ENCODE results near the gene SLC12A7.

SLC12A7 gene

GRCh38 chr5:1124205-1125029, 12.6 kb upstream of the SLC12A7 start:
- Histone ChIP-seq H3K27me3 (ENCODE audit: control insufficient read depth, insufficient read depth, low read length) (no peaks in the 10 kb centered on the region), H3K4me1 (ENCODE audit: control insufficient read depth, insufficient read depth, low read length) (no peaks in the 10 kb centered on the region; the same call in 1 of the 2 replicates), H3K9me3 (ENCODE audit: control insufficient read depth, insufficient read depth, low read length) (no peaks in the 10 kb centered on the region), H3K27ac (ENCODE audit: low read length) (no peak overlapping the region), H3K4me3 (ENCODE audit: low read length) (no peak overlapping the region), H3K36me3 (ENCODE audit: control insufficient read depth, insufficient read depth, low read length) (no peaks in the 10 kb centered on the region)
- DNase-seq (ENCODE audit: low read depth, low spot score), result no peak
- no CpG with 5 or more reads among the region's 27 CpGs for WGBS (ENCODE audit: insufficient coverage, insufficient read length)

DNA sequence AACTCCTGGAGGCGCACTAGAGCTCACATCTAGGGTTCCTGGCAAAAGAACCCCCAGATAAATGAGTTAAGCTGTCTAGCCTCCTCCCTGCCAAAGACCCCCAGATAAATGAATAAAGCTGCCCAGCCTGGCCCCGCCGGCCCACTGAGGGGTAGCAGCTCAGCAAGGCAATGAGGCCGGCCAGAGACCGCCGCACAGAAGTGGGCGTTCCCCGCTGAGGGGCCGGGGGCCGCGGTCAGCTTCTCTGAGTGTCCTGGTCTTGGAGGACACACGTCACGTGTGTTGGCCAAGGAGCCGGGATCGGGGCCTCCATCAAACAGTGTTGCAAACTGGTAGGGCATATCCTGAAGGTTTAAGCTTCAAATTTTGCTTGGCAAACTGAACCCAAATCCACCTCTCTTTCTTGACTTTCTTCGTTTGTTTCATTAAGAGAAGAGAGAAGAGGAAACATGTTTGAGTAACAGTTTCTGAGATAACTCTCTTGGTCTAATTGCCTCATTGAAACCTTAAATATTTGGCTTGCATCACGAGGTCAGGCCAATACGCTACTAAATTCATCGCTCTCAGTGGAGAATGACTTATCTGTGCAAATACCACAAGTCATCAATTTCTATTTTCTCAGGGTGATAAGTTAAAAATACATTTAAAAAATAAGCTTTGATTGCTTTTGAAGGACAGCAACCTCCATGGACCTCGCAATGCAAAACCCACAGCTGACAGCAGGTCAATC, 11.7 kb upstream of the SLC12A7 start:
- H3K9me3 ChIP-seq (ENCODE audit: control insufficient read depth, insufficient read depth, low read length), result no peaks in the 10 kb centered on the region
- H3K36me3 ChIP-seq (ENCODE audit: control insufficient read depth, insufficient read depth, low read length), result no peaks in the 10 kb centered on the region
- H3K27ac ChIP-seq (ENCODE audit: low read length), result no peak overlapping the region
- WGBS (ENCODE audit: insufficient coverage, insufficient read length), result no CpG with 5 or more reads among the region's 20 CpGs
- no peaks in the 10 kb centered on the region for H3K27me3 ChIP-seq (ENCODE audit: control insufficient read depth, insufficient read depth, low read length)
- no peak overlapping the region for H3K4me3 ChIP-seq (ENCODE audit: low read length)
- no peak for DNase-seq (ENCODE audit: low read depth, low spot score)
- no peaks in the 10 kb centered on the region; the same call in none of the 2 replicates for H3K4me1 ChIP-seq (ENCODE audit: control insufficient read depth, insufficient read depth, low read length)

- H3K27me3 ChIP-seq (ENCODE audit: control insufficient read depth, insufficient read depth, low read length), result no peaks in the 10 kb centered on the region
- H3K36me3 ChIP-seq (ENCODE audit: control insufficient read depth, insufficient read depth, low read length), result no peaks in the 10 kb centered on the region
- H3K4me3 ChIP-seq (ENCODE audit: low read length), result no peak overlapping the region
- no peak overlapping the region for H3K27ac ChIP-seq (ENCODE audit: low read length)
- peaks cover 2% of the 10 kb centered on the region for H3K4me1 ChIP-seq (ENCODE audit: control insufficient read depth, insufficient read depth, low read length)
- DNase-seq (ENCODE audit: low read depth, low spot score), result no peak
- no CpG with 5 or more reads among the region's 34 CpGs for whole genome bisulfite sequencing (ENCODE audit: insufficient coverage, insufficient read length)
- no peaks in the 10 kb centered on the region for H3K9me3 ChIP-seq (ENCODE audit: control insufficient read depth, insufficient read depth, low read length)
Observed at GRCh38 chr5:1122511-1123294, 10.8 kb upstream of the SLC12A7 start.

GRCh38 chr5:1121891-1122290, 10.0 kb upstream of the SLC12A7 start:
- H3K9me3 ChIP-seq (ENCODE audit: control insufficient read depth, insufficient read depth, low read length), result no peaks in the 10 kb centered on the region
- no CpG with 5 or more reads among the region's 14 CpGs for WGBS (ENCODE audit: insufficient coverage, insufficient read length)
- no peaks in the 10 kb centered on the region for H3K27me3 ChIP-seq (ENCODE audit: control insufficient read depth, insufficient read depth, low read length)
- no peaks in the 10 kb centered on the region for H3K36me3 ChIP-seq (ENCODE audit: control insufficient read depth, insufficient read depth, low read length)
- DNase-seq (ENCODE audit: low read depth, low spot score), result no peak
- no peak overlapping the region for H3K27ac ChIP-seq (ENCODE audit: low read length)
- H3K4me3 ChIP-seq (ENCODE audit: low read length), result no peak overlapping the region
- peaks cover 2% of the 10 kb centered on the region for H3K4me1 ChIP-seq (ENCODE audit: control insufficient read depth, insufficient read depth, low read length)

- DNase-seq (ENCODE audit: low read depth, low spot score), result no peak
- no peaks in the 10 kb centered on the region for H3K27me3 ChIP-seq (ENCODE audit: control insufficient read depth, insufficient read depth, low read length)
- peaks cover 2% of the 10 kb centered on the region for H3K4me1 ChIP-seq (ENCODE audit: control insufficient read depth, insufficient read depth, low read length)
- H3K9me3 ChIP-seq (ENCODE audit: control insufficient read depth, insufficient read depth, low read length), result no peaks in the 10 kb centered on the region
- no peak overlapping the region for H3K4me3 ChIP-seq (ENCODE audit: low read length)
- no peaks in the 10 kb centered on the region for H3K36me3 ChIP-seq (ENCODE audit: control insufficient read depth, insufficient read depth, low read length)
- WGBS (ENCODE audit: insufficient coverage, insufficient read length), result no CpG with 5 or more reads among the region's 14 CpGs
- H3K27ac ChIP-seq (ENCODE audit: low read length), result no peak overlapping the region
Observed at GRCh38 chr5:1121044-1121443, 9.2 kb upstream of the SLC12A7 start.

DNA sequence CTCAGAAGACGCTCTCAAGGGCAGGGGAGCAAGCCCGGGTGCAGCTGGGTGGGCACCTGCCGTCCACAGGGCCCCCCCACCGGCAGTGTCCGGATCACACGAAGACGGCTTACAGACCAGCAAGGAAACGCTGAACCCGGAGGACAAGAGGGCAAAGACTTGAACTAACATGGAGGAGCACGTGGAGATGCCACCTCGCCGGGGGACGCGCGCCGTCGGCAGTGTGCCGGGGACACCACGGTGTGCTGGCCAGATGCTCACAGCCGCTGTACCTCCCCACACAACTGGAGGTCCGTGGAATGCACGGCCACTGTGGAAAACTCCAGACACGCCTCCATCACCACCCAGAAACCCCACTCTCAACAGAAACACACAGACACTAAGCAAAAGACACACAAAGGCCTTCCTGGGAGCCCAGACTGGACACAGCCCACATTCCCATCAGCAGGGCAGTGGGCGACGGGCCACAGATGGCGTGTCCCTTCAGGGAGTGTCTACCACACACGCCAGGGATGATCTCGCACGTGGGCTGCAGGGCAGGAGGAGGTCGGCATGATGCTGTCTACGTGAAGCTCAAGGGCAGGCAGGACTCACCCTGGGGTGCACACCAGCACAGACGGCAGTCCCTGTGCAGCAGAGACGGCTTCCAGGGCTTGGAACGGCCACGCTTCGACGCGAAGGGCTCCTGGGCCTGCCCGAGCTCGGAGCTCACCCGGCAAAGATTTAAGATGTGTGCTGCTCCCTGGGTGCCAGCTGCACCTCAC, 8.6 kb upstream of the SLC12A7 start:
- WGBS (ENCODE audit: insufficient coverage, insufficient read length), result no CpG with 5 or more reads among the region's 41 CpGs
- no peaks in the 10 kb centered on the region for H3K27me3 ChIP-seq (ENCODE audit: control insufficient read depth, insufficient read depth, low read length)
- H3K9me3 ChIP-seq (ENCODE audit: control insufficient read depth, insufficient read depth, low read length), result no peaks in the 10 kb centered on the region
- H3K36me3 ChIP-seq (ENCODE audit: control insufficient read depth, insufficient read depth, low read length), result no peaks in the 10 kb centered on the region
- DNase-seq (ENCODE audit: low read depth, low spot score), result no peak
- H3K27ac ChIP-seq (ENCODE audit: low read length), result no peak overlapping the region
- H3K4me1 ChIP-seq (ENCODE audit: control insufficient read depth, insufficient read depth, low read length), result peaks cover 2% of the 10 kb centered on the region
- no peak overlapping the region for H3K4me3 ChIP-seq (ENCODE audit: low read length)

GRCh38 chr5:1119312-1119831, 7.5 kb upstream of the SLC12A7 start:
- no peaks in the 10 kb centered on the region for H3K27me3 ChIP-seq (ENCODE audit: control insufficient read depth, insufficient read depth, low read length)
- H3K4me3 ChIP-seq (ENCODE audit: low read length), result no peak overlapping the region
- H3K4me1 ChIP-seq (ENCODE audit: control insufficient read depth, insufficient read depth, low read length), result peaks cover 2% of the 10 kb centered on the region
- DNase-seq (ENCODE audit: low read depth, low spot score), result no peak
- WGBS (ENCODE audit: insufficient coverage, insufficient read length), result no CpG with 5 or more reads among the region's 28 CpGs
- no peaks in the 10 kb centered on the region for H3K9me3 ChIP-seq (ENCODE audit: control insufficient read depth, insufficient read depth, low read length)
- no peaks in the 10 kb centered on the region for H3K36me3 ChIP-seq (ENCODE audit: control insufficient read depth, insufficient read depth, low read length)
- no peak overlapping the region for H3K27ac ChIP-seq (ENCODE audit: low read length)

GRCh38 chr5:1118738-1119137, 6.9 kb upstream of the SLC12A7 start:
- Histone ChIP-seq H3K9me3 (ENCODE audit: control insufficient read depth, insufficient read depth, low read length) (no peaks in the 10 kb centered on the region), H3K27ac (ENCODE audit: low read length) (no peak overlapping the region), H3K36me3 (ENCODE audit: control insufficient read depth, insufficient read depth, low read length) (no peaks in the 10 kb centered on the region), H3K27me3 (ENCODE audit: control insufficient read depth, insufficient read depth, low read length) (no peaks in the 10 kb centered on the region), H3K4me3 (ENCODE audit: low read length) (no peak overlapping the region), H3K4me1 (ENCODE audit: control insufficient read depth, insufficient read depth, low read length) (peaks cover 2% of the 10 kb centered on the region)
- DNase-seq (ENCODE audit: low read depth, low spot score), result no peak
- WGBS (ENCODE audit: insufficient coverage, insufficient read length), result no CpG with 5 or more reads among the region's 15 CpGs

DNA sequence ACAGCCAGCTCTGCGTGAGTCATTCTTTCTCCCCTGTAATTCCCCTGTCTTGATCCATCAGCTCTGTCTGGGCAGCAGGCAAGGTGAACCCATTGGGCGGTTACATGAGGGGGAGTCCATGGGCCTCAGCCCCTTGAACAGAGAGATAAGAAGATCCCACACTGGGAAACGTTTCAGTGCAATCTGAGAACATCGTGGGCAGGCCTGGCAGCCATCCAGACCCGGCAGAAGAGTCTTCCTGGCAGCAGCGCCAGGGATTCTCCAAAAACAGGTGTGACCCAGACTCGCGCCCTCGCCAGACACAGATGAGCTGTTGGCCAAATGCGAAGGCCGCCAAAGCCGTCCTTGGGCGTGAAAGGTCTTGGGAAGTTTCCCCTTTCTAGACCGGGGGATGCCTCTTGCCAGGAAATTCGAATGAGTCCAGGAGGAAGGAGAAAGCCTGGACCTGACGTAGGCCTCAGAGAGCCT, 6.4 kb upstream of the SLC12A7 start:
- Histone ChIP-seq H3K4me1 (ENCODE audit: control insufficient read depth, insufficient read depth, low read length) (peaks cover 2% of the 10 kb centered on the region), H3K9me3 (ENCODE audit: control insufficient read depth, insufficient read depth, low read length) (no peaks in the 10 kb centered on the region), H3K36me3 (ENCODE audit: control insufficient read depth, insufficient read depth, low read length) (no peaks in the 10 kb centered on the region), H3K27ac (ENCODE audit: low read length) (no peak overlapping the region), H3K27me3 (ENCODE audit: control insufficient read depth, insufficient read depth, low read length) (no peaks in the 10 kb centered on the region), H3K4me3 (ENCODE audit: low read length) (no peak overlapping the region)
- no CpG with 5 or more reads among the region's 16 CpGs for WGBS (ENCODE audit: insufficient coverage, insufficient read length)
- no peak for DNase-seq (ENCODE audit: low read depth, low spot score)
